Pancreas (tissue), 10 donors: ENCODE data around the gene PARD3. TPM values are rescaled to one million over a fixed set of nuclear protein-coding genes. Genes with fewer than 3 reads are reported as not detected.
A peak's percentile ranks its signal among the peaks of the same experiment; 100 is the strongest.

Experiments used
- ATAC-seq, 4 donors: fragments of 200-7000 bp; cut with Tn5 transposase; one replicate each; pipeline versions ENCODE4 v1.8.0 to v1.9.1; 2020; ENCODE audit warnings: mild to moderate bottlenecking in 4 of 4, moderate library complexity in 4 of 4
- DNase-seq, 6 donors: peaks; one replicate each; pipeline ENCODE4 v3.0.0-alpha.2; 2020
- FAIRE-seq: peaks from 2 replicates; lab custom pipeline; 2012; peaks lifted over from hg19 to GRCh38; lab: Jason Lieb, UNC
- H3K27ac ChIP-seq, 4 donors: fragments of 200-600 bp; sonication (generic); 1 replicate in 3 of 4; 2 replicates in 1 of 4; pipeline versions ENCODE4 v1.5.0 to v1.8.0; 2020
- H3K27me3 ChIP-seq, 4 donors: fragments of 200-600 bp; one replicate each; pipeline ENCODE4 v1.8.0; 2021
- H3K36me3 ChIP-seq, 3 donors: fragments of 200-600 bp; sonication (generic) in 1 of 3; one replicate each; pipeline versions ENCODE4 v1.5.0 to v1.8.0; 2020 to 2021
- H3K4me1 ChIP-seq, 3 donors: fragments of 200-600 bp; one replicate each; pipeline ENCODE4 v1.8.0; 2021
- H3K4me3 ChIP-seq, 4 donors: fragments of 200-600 bp; sonication (generic) in 2 of 4; one replicate each; pipeline versions ENCODE4 v1.5.0 to v1.8.0; 2020 to 2021
- H3K9me3 ChIP-seq, 4 donors: fragments of 200-600 bp; one replicate each; pipeline ENCODE4 v1.8.0; 2021
- WGBS, 2 donors: extraction: QIAGEN DNeasy Blood & Tissue Kit; methylation state at CpG; one replicate each; pipeline ENCODE4 v1.1.7; 2013; 5-methylcytosine and 5-hydroxymethylcytosine counted together
- intact Hi-C, 3 donors: fragments of 100-400 bp; cut with DNase I; formaldehyde crosslinking; loops; one replicate each; pipeline versions ENCODE4 v1.11.1 to v1.14.2; 2022
- polyA plus RNA-seq, 2 donors: library from polyadenylated mRNA; stranded (reverse); fragments of 200-250 nt; gene quantifications; one replicate each; pipeline ENCODE4 v1.2.3, GENCODE V29; 2013
- total RNA-seq, 6 donors: library from RNA; stranded (reverse); fragmentation: NEBNext Ultra II Directional in 4 of 6; extraction: Animal tissue kit (Norgen Biotek cat#: 25700) in 4 of 6; gene quantifications; one replicate each; pipeline versions ENCODE4 v1.2.1 to v1.2.4, GENCODE V29; 2021 to 2023
- TF ChIP-seq, protein P1 (sequence below), 4 donors: fragments of 200-600 bp; sonication (generic) in 3 of 4; IDR thresholded peaks; one replicate each; pipeline versions ENCODE4 v1.5.0 to v1.8.0; 2021; ENCODE audit warnings: antibody characterized with exemption in 4 of 4
- donor health status: healthy with polysubstance abuse.
- donor health status: DM: no; HTN: no; CAD: no; lungs with moderate emphysema.
- donor health status: DM: no; HTN: no; CAD: no.
- donor health status: control.
- donor health status: control.
- donor health status: Bipolar disorder and iron deficiency.
- donor health status: DM: yes; HTN: yes; CAD: no.
- donor health status: DM: no; HTN: no; CAD: no.
- donor health status: DM: no; HTN: no; CAD: no.
- donor health status: DM: yes; HTN: yes; CAD: no.

The PARD3 gene
- total and polyA plus RNA-seq, 8 donors: 12.8 to 32.3 (median 23.4) TPM

GRCh38 chr10:34161777-34162370 lies 653.2 kb downstream of the PARD3 start:
- ATAC-seq (no peak), DNase-seq (no peak), FAIRE-seq (no peak)
- 91 to 96% methylated on average over 7 of the region's 7 CpGs for WGBS, 2 donors
- H3K4me3 ChIP-seq: no peak overlapping the region
- no peaks in the 10 kb centered on the region for H3K4me1 ChIP-seq
- H3K9me3 ChIP-seq: no peaks in the 10 kb centered on the region
- intact Hi-C loops: no loop called here
- no peaks in the 10 kb centered on the region for H3K36me3 ChIP-seq
- H3K27me3 ChIP-seq: no peaks in the 10 kb centered on the region
- TF ChIP-seq, protein P1, sequence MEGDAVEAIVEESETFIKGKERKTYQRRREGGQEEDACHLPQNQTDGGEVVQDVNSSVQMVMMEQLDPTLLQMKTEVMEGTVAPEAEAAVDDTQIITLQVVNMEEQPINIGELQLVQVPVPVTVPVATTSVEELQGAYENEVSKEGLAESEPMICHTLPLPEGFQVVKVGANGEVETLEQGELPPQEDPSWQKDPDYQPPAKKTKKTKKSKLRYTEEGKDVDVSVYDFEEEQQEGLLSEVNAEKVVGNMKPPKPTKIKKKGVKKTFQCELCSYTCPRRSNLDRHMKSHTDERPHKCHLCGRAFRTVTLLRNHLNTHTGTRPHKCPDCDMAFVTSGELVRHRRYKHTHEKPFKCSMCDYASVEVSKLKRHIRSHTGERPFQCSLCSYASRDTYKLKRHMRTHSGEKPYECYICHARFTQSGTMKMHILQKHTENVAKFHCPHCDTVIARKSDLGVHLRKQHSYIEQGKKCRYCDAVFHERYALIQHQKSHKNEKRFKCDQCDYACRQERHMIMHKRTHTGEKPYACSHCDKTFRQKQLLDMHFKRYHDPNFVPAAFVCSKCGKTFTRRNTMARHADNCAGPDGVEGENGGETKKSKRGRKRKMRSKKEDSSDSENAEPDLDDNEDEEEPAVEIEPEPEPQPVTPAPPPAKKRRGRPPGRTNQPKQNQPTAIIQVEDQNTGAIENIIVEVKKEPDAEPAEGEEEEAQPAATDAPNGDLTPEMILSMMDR (IDR thresholded peaks at IDR 0.05): no peak
- no peak overlapping the region for H3K27ac ChIP-seq

DNA sequence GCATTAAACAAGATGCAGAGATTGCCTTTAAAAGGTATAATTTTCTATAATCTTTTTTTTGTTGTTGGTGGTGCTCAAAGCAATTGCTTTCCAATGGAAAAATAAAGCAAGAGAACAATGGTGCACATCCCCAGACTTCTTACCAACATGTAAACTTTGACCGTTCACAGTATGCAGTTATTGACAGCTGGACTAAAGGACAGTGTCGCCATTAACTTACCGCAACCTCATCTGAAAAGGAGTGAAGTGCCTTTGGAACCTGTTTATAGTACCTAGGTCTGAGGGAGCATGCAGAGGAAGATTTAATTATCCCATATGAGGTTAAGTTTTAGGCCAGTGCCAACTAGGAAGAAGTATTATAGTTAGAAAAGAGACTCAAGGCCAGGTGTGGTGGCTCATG lies 654.5 kb downstream of the PARD3 start:
- H3K27me3 ChIP-seq: no peaks in the 10 kb centered on the region
- 94 to 97% methylated on average over 3 of the region's 3 CpGs for WGBS, 2 donors

GRCh38 chr10:34157501-34157900 lies 657.6 kb downstream of the PARD3 start:
- intact Hi-C loops: no loop called here
- no peaks in the 10 kb centered on the region for H3K27me3 ChIP-seq
- H3K36me3 ChIP-seq: no peaks in the 10 kb centered on the region
- TF ChIP-seq, protein P1 (IDR thresholded peaks at IDR 0.05): no peak
- no peaks in the 10 kb centered on the region for H3K4me1 ChIP-seq
- H3K9me3 ChIP-seq: no peaks in the 10 kb centered on the region
- no peak for FAIRE-seq
- 96 to 100% methylated on average over 1 of the region's 1 CpG for WGBS, 2 donors
- H3K4me3 ChIP-seq: no peak overlapping the region
- H3K27ac ChIP-seq: no peak overlapping the region
- no peak for DNase-seq
- ATAC-seq: no peak

More for the DNA sequence above, 654.5 kb downstream of the PARD3 start:
- Histone ChIP-seq H3K27ac (no peak overlapping the region), H3K36me3 (no peaks in the 10 kb centered on the region), H3K4me1 (no peaks in the 10 kb centered on the region), H3K9me3 (no peaks in the 10 kb centered on the region), H3K4me3 (no peak overlapping the region)
- no peak for FAIRE-seq
- ATAC-seq: no peak
- intact Hi-C loops: no loop called here
- DNase-seq: no peak
- TF ChIP-seq, protein P1 (IDR thresholded peaks at IDR 0.05): no peak

GRCh38 chr10:34156781-34157425 lies 658.2 kb downstream of the PARD3 start:
- no peaks in the 10 kb centered on the region for H3K36me3 ChIP-seq
- H3K27ac ChIP-seq: no peak overlapping the region
- no peak for FAIRE-seq

More at GRCh38 chr10:34156781-34157425, 658.2 kb downstream of the PARD3 start:
- TF ChIP-seq, protein P1 (IDR thresholded peaks at IDR 0.05): no peak
- intact Hi-C loops: no loop called here
- WGBS, 2 donors: 77 to 79% methylated on average over 6 of the region's 6 CpGs
- DNase-seq (no peak), ATAC-seq (peak in 1 of 4 donors; percentile 23)
- Histone ChIP-seq H3K4me3 (no peak overlapping the region), H3K9me3 (no peaks in the 10 kb centered on the region), H3K4me1 (no peaks in the 10 kb centered on the region), H3K27me3 (no peaks in the 10 kb centered on the region)
